CD4-positive, alpha-beta T cell treated with Interleukin-15 for 4 hours (primary cell): Measurements from ENCODE around the gene MED13L.

Experiments used
- DNase-seq: peaks from one replicate; pipeline ENCODE4 v3.0.0-alpha.2; 2020; ENCODE audit warnings: low spot score

Gene MED13L

DNA sequence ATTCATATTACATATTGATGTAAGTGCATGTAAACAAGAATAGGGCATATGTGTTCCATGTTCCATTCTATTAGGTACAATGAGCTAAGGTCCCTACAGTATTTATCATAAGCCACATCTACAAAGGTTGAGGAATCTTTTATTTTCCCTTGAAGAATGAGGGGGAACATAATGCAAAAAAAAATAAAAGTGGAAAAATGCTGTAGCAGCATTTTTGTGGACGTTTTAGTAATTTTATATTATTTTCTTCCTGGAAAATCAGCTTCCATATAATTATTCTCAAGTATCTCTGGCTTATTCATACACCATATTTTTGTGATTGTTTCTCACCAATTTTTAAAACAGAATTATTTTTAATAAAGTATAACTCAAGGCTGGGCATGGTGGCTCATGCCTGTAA is 148.7 kb downstream of the MED13L start:
- no peak for DNase-seq

DNA sequence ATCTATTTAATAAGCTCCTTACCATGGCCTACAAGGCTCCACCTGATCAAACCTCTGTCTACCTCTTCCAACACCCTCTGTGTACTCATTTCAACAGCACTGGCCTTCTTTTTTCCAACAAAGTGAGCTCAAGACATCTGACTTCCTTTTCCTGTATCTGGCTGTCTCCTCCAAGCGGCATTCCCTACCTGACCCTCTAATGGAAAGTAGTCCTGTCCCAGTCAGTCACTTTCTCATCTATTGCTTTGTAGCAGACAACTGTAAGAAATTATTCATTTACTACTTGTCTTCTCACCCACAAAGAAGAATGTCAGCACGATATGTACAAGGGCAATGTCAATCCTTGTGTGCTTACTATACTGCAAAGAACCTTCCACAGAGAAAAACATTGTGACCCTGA is 149.6 kb downstream of the MED13L start:
- no peak for DNase-seq

DNA sequence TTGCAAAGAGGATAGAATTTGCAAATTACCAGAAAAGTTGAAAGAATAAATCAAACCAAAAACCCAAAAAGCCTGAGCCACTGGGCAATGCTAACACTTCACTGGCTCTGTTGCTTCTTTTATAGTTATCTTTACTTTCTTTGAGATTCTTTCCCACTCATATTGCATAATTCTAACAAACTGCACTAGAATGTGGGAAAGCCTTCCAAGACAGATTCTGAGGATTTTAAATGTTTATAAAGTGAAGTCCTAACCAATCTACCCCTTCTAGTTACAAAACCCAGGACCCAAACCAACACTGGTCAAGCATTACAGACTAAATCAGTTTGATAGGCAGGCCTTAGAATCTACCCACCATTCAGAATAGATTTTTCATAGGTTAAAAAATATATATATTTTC is 150.9 kb downstream of the MED13L start:
- no peak for DNase-seq

DNA sequence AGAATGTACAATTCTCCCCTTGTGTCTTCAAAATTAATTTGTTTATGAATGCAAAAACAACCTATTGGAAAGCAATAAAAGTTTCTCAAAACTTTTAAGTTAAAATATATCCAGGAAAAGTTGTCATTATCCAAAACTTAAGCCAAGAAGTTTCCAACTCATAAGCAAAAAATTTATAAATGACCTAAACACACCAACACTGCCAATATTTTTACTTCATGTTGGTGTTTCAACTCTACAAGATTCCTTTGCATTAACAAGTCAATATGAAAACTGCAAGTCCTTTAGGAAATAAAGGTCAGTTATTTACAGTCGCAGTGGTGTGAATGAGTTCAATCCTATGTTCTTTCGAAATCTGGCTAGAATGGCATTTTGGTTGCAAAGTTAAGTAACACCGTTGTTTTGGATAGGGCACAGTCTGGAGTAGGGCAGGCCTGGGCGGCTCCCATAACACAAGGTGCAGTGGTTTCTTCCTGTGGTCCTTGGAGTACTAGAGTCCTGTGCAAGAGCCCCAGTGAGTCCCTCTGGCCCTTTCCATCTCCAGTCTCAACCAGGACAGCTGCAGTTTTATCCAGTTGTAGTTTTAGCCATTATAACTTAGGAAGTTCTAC is 151.4 kb downstream of the MED13L start:
- DNase-seq, result no peak

DNA sequence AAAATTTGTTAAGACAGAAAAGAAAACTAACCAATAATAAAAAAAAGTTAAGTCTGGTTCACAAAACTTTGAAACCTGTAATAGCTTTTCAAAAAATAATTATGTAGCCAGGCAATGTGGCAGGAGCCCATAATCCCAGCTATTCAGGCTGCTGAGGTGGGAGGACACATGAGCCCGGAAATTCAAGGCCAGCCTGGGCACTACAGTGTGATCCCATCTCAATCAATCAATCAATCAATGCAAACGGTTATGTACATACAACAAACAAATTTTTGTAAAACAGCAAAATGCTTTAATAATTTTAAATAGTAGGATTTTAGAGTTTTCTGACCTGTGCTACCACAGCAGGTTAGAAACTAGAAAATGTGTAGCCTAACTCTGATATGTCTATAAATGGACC is 152.4 kb downstream of the MED13L start:
- no peak for DNase-seq

DNA sequence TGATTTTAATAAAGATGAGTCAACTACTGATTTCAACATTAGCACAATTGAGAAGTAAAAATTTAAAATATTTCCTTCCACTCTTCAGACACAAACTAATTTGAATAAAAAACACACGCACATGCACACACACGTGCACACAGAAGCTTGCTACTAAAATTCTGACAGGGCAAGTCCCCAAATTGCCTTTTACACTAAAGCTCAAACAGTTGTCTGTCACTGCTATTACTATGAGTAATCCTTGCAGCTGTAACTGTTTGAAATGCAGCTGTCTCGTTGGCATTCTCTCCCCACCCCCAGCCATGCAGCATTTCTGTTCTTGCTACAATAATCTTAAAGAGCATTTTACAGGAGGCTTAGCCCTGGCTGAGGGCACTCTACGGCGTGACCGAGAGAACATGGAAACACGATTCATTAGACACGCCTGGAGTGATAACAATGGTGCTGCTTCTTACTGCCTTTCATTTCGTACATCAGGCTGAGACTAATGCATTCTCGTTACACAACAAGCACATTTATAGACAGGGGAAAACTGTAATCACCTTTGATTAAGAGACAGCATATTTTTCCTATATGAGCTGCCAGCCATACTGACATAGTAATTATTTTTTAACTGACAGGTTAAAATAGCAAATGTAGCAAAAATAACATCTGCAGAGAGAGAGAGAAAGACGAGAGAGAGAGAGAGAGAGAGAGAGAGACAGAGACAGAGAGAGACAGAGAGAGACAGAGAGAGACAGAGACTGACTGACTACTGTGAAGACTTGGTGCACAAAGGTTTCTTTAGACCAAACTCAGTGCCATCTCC is 153.8 kb downstream of the MED13L start:
- peak; percentile 18 for DNase-seq

DNA sequence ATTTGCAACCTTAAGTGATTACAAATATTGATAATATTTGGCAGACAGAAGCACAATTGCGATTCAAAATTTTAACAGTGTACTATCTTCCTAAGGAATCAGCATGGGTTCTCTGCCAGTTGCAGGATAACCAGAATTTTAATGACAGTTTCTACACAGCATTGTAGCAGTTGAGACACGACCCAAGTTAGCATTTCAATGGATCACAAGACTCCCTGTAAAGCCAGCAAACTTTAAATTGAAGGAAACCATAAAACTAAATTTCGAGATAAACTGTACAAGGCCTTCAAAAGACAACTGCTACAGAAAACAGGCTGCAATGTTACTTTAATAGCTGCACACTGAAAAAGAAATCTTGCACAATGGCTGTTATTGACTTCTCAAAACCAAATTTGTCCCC is 154.9 kb downstream of the MED13L start:
- no peak for DNase-seq

DNA sequence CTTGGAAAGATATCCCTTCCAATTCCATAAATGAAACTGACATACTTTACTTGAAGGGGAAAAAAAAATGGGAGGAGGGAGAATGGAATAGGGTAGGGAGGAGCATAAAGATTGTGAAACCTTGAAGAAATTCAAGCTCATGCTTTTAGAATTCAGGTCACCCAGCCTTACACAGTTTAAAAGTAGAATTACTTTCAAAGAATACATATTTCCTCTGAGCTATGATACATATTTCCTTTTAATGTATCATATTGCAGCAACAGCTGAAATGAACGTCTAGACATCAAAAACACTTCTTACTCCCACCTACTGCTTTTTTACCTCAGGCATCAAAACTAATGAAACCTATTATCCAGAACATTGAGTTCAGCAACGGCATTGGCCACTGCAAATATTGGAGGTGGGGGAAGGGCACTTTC is 156.0 kb downstream of the MED13L start:
- DNase-seq, result peak; percentile 10

DNA sequence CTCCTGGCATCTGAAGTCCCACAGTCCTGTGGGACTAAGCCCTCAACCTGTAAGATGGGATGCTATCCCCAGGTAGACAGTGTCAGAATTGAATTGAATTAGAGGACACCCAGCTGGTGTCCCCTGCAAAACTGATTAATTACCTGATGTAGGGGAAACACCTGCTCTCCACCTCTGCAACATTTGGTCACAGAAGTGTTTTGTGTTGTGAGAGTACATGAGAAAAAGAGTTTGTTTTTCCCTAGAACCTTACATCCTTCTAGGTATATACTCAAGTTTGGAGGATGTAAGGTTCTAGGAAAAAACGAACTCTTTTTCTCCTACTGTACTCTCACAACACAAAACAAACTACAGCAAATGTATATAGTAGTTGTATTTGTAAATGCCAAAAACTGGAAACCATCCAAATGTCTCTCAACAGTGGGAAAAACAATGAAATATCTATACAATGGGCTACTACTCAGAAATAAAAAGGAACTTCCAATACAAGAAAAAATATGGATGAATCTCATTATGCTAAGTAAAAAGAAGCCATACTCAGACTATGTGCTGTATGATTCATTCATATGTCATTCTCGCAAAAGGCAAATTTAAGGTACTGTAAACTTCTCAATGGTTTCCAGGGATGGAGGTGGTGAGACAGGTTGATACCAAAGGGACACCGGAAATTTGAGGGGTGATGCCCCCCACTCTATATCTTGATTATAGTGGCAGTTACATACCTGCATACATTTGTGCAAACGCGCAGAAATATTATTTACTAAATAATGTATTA is 160.7 kb downstream of the MED13L start:
- DNase-seq, result no peak

DNA sequence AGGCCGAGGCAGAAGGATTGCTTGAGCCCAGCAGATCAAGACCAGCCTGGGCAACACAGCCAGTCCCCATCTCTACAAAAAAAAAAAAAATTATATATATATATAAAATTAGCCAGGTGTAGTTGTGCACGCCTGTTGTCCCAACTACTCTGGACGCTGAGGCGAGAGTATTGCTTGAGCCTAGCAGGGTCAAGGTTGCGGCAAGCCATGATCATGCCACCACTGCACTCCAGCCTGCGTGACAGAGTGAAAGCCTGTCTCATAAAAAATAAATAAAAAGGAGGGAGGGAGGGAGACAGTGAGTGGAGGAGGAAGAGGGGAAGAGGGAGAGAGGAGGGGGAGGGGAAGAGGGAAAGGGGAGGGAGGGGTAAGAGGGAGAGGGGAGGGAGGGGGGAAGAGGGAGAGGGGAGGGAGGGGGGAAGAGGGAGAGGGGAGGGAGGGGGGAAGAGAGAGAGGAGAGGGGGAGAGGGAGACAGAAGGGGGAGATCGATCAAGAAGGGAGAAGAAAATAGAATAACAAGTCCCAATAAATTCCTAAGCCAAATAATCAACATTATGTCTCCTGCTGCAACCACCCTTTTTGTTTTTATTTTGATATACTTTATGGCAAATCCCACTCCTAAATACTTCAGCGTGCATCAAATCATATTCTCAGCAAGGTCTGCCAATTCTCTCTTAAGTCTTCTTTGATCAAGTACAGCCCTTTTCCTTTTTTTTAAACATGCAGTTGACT is 163.9 kb downstream of the MED13L start:
- DNase-seq, result no peak

DNA sequence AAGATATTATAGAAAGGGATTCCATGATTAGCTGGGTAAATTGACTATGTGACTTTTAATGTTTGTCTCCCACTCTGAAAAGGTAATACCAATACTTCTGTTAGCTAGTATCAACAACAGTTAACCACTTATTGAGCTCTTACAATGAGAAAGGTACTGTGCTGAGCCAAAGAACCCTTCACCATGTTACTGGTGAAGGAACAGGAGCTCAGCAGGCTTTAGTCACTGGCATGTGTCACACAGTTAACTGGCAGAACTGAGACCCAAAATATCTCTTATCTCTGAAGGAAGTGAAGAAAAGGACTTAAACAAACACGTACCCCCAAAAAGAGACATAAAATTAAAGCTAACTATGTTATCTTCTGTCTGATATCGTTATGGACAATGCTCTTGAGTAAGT is 170.6 kb downstream of the MED13L start:
- no peak for DNase-seq

DNA sequence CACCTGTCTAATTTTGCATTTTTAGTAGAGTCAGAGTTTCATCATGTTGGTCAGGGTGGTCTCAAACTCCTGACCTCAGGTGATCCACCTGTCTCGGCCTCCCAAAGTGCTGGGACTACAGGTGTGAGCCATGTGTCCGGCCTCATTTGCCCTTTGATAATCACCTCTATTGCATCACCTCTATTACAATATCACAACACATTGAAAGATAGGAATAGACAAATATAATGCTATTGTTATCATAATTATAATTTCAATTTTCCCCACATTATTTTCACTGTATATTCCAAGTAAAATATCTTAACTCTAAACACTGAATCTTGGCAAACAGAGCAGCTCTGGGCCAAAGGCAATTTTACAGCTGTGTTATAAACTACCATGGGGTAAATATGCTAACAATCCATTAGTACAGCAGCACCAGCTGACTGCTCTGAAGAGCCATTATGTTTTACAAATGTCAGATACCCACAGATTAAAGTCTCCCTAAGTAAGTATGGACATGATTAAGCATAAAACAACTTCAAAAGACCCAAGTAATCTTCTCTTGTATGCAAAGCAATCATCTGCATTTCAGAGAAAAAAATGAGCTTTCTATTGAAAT is 173.2 kb downstream of the MED13L start:
- DNase-seq, result no peak

DNA sequence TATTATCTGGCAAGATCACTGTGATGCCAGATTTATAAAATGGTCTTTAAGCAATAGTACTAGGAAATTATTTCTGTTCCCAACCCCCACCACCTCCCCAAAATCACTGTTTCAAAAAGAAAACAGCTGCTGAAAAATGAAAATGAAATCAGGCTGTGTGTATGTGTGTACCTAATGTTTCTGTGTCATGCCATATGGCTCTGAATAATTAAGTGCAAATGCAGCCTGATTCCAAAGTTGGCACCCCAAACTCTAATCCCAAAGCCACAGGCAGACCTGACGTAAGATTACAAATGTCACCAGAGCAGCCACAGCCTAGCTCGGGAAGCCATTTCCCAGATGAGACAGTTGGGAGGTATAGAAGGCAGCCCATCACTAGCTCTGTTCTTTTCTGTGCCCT is 175.5 kb downstream of the MED13L start:
- no peak for DNase-seq

DNA sequence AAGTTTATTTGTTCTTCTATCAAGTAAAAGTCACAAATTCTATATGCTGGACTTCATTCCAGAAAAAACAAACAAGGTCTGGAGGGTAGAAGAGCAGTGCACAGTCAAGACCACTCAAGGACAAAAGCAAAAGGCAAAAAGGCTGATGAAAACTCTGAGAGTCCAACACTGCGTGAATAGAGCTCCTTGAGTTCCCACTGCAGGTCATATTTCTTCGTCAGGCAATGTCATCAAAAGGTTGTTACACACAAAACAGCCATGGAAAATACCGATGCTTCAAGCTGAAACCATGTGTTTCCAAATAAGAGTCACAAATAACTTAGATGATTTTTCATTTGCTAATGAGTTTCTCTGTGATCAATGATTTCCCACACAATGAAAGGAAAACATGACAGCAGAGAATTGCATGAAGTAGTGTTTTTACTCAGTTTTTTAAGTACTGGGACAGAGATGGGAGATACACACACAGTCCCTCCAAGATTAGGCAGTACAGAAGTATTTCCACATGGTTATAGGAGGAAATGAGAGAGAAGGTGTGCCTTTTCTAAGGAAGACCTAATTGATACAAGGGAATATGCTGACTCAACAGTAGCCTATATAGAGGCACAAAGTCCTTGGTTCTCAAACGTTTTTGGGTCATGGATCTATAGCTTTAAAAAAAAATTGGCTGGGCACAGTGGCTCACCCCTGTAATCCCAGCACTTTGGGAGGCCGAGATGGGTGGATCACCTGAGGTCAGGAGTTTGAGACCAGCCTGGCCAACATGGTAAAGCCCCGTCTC is 177.7 kb downstream of the MED13L start:
- no peak for DNase-seq

DNA sequence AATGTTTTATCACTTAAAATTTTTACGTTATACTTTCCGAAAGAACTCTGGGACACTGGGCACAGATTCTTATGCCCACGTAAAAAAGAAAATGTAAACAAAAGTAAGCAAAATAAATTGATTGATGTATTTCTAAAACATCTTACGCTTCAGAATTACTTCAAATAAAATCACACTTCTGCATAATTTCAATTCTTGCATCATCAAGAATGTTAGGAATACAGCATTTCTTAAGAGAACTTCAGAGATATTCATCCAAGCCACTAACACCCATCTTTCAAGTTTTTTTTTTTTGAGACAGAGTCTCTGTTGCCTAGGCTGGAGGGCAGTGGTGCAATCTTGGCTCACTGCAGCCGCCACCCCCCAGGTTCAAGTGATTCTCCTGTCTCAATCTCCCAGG is 180.6 kb downstream of the MED13L start:
- no peak for DNase-seq

DNA sequence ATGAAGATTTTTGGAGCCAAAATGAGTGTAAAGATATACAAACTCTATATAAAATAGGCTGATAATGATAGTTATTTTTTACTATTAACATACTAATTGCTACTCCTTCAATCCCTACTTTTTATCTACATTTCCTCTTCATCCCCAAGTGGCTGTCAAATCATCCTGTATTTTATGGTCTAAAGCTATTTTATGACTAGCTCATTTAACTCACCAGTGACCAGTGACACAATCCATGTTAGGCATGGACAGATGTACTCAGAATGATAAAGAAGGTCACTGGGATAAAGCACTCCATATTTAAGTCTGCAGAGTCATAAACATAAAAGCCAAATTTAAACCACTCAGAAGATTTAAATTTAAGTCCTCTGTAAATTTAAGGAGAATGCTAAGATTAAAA is 183.0 kb downstream of the MED13L start:
- no peak for DNase-seq

DNA sequence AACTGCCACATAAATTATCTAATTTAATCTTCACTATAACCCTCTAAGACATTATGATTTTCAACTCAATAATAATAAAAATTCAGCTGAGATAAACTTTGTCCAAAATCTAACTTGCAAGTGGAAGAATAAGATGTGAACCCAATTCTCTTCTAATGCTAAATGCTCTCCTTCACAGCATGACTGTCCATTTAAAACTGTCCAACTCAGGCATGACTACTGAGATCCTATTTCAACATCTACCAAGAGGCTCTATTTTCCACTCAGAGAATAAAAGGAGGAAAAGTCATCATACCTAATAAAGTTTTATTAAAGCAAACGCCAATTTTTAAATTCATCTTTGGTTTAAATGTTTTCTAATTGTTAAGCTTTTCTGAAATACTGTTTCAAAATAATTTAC is 183.6 kb downstream of the MED13L start:
- no peak for DNase-seq

DNA sequence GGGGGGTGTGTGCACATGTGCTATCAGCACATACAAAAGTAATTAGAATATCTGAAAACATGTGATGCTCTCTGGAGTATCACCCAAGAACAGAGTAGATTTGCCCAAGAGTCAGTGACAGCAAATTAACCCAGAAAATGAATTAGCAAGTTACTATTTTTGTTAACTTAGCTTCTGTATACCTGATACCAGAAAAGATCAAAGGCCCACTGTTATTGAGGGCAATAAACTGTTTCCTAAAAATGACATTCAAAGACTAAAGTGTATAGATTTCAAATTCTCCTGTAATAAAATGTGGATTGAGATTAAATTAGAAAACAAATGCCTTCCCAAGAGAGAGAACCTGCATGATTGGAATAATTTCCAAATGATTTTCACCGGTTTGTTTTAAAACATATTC is 184.7 kb downstream of the MED13L start:
- DNase-seq, result no peak

DNA sequence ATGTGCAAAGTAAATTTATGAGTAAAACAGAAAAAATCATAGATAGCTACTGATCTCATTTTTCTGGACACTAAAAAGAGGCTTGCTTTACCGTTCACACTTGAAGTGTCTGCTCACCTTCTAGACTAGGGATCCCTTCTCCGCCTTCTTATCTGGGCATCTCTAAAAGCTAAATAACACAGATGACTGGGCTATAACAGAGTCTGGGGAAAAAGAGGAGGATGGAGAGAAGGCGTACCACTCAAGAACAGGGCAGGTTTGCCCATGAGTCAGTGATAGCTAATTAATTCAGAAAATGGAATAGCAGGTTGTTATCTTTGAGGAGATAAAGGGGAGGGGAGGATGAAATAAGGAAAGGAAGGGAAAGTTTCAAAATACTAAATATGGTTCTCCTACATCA is 185.3 kb downstream of the MED13L start:
- no peak for DNase-seq

DNA sequence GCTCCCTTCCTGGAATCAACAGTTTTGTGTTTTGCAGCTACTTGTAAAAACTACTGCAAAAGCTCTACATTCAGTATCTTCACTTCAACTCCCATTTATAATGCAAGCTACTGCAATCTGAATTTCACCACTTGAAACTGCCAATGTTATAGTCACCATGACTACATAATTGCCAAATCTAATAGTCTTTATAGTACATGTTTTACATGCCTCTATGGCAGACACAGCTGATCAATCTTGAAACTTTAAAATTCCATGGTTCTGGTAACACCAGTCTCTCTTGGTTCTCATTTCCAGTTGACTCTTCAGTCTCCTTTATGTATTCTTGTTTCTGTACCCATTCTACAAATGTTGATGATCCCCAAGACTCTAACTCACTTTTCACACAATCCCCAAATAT is 185.9 kb downstream of the MED13L start:
- DNase-seq, result no peak

DNA sequence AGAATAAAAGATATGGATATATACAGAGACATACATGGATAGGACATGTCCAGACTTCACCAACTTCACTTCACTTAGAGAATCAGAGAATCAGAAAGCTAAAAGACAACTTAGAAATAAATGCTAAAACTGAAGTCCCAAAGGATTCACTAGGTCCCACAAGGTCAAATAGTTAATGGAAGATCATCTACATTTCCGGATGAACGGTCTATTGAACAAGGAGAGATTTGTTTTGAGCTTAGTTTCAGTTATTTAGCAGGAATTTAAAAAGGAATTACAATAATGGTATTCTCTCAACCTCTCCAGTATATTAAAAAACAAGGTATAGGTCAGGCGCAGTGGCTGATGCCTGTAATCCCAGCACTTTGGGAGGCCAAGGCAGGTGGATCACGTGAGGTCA is 187.0 kb downstream of the MED13L start:
- no peak for DNase-seq
